Left lung (tissue), 10 donors: ENCODE measurements around the gene PDLIM5. TPM values are rescaled to one million over a fixed set of nuclear protein-coding genes. Genes with fewer than 3 reads are reported as not detected.

Experiments
- ATAC-seq: fragments of 200-7000 bp; cut with Tn5 transposase; one replicate; pipeline ENCODE4 v1.9.1; 2020; ENCODE audit warnings: moderate library complexity
- DNase-seq, 4 donors: peaks; one replicate each; pipeline ENCODE4 v3.0.0-alpha.2; 2013 to 2020
- H3K27ac ChIP-seq, 2 donors: fragments of 200-600 bp; sonication (generic) in 1 of 2; one replicate each; pipeline versions ENCODE4 v1.5.0 to v1.8.0; 2020 to 2021
- H3K27me3 ChIP-seq, 2 donors: fragments of 200-600 bp; sonication (generic) in 1 of 2; one replicate each; pipeline versions ENCODE4 v1.5.0 to v1.8.0; 2020 to 2021
- H3K36me3 ChIP-seq, 2 donors: fragments of 200-600 bp; sonication (generic) in 1 of 2; one replicate each; pipeline versions ENCODE4 v1.5.0 to v1.8.0; 2020 to 2021
- H3K4me1 ChIP-seq, 2 donors: fragments of 200-600 bp; one replicate each; pipeline ENCODE4 v1.8.0; 2021
- H3K4me3 ChIP-seq, 2 donors: fragments of 200-600 bp; sonication (generic) in 1 of 2; one replicate each; pipeline versions ENCODE4 v1.5.0 to v1.8.0; 2020 to 2021; ENCODE audit warnings: mild to moderate bottlenecking in 1 of 2
- H3K9me3 ChIP-seq, 2 donors: fragments of 200-600 bp; sonication (generic) in 1 of 2; one replicate each; pipeline versions ENCODE4 v1.5.0 to v1.8.0; 2020 to 2021
- intact Hi-C, 2 donors: fragments of 100-400 bp; cut with DNase I; formaldehyde crosslinking; loops; one replicate each; pipeline versions ENCODE4 v1.11.2 to v1.14.2; 2022
- polyA plus RNA-seq, 6 donors: library from polyadenylated mRNA; unstranded; fragments of 120-200 nt; gene quantifications; one replicate each; pipeline ENCODE4 v1.2.1, GENCODE V29; 2013; ENCODE audit not compliant: insufficient read length in 6 of 6
- total RNA-seq, 2 donors: library from RNA; stranded (reverse); fragmentation: NEBNext Ultra II Directional; extraction: Animal tissue kit (Norgen Biotek cat#: 25700); gene quantifications; one replicate each; pipeline ENCODE4 v1.2.1, GENCODE V29; 2021
- TF ChIP-seq, protein P1 (sequence below), 2 donors: fragments of 200-600 bp; sonication (generic) in 1 of 2; IDR thresholded peaks; one replicate each; pipeline versions ENCODE4 v1.5.0 to v1.8.0; 2021; ENCODE audit warnings: antibody characterized with exemption in 2 of 2
- donor health status: DM: no; HTN: yes; CAD: no.
- donor health status: DM: no; HTN: no; CAD: no.

PDLIM5 gene
- total and polyA plus RNA-seq, 8 donors, result 18.3 to 105 (median 20.3) TPM

- DNase-seq (peak in 1 of 4 donors; percentile 41), ATAC-seq (no peak)
- H3K4me3 ChIP-seq, result no peak overlapping the region
- no peaks in the 10 kb centered on the region for H3K27me3 ChIP-seq
- no peaks in the 10 kb centered on the region for H3K9me3 ChIP-seq
- peaks cover 4% of the 10 kb centered on the region in 2 donors for H3K4me1 ChIP-seq
- TF ChIP-seq, protein P1, sequence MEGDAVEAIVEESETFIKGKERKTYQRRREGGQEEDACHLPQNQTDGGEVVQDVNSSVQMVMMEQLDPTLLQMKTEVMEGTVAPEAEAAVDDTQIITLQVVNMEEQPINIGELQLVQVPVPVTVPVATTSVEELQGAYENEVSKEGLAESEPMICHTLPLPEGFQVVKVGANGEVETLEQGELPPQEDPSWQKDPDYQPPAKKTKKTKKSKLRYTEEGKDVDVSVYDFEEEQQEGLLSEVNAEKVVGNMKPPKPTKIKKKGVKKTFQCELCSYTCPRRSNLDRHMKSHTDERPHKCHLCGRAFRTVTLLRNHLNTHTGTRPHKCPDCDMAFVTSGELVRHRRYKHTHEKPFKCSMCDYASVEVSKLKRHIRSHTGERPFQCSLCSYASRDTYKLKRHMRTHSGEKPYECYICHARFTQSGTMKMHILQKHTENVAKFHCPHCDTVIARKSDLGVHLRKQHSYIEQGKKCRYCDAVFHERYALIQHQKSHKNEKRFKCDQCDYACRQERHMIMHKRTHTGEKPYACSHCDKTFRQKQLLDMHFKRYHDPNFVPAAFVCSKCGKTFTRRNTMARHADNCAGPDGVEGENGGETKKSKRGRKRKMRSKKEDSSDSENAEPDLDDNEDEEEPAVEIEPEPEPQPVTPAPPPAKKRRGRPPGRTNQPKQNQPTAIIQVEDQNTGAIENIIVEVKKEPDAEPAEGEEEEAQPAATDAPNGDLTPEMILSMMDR (IDR thresholded peaks at IDR 0.05), result no peak
- intact Hi-C loops, result no loop called here
- H3K36me3 ChIP-seq, result peaks cover 0 to 11% of the 10 kb centered on the region in 2 donors
- no peak overlapping the region for H3K27ac ChIP-seq
Observed at GRCh38 chr4:94574050-94574449, 122.3 kb downstream of the PDLIM5 start.

- intact Hi-C loops, result no loop called here
- H3K9me3 ChIP-seq, result no peaks in the 10 kb centered on the region
- no peak for DNase-seq
Observed at GRCh38 chr4:94574616-94575015, 122.9 kb downstream of the PDLIM5 start.

DNA sequence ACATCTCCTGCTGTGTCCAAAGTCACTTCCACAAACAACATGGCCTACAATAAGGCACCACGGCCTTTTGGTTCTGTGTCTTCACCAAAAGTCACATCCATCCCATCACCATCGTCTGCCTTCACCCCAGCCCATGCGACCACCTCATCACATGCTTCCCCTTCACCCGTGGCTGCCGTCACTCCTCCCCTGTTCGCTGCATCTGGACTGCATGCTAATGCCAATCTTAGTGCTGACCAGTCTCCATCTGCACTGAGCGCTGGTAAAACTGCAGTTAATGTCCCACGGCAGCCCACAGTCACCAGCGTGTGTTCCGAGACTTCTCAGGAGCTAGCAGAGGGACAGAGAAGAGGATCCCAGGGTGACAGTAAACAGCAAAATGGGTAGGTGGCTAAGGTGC lies 123.9 kb downstream of the PDLIM5 start:
- TF ChIP-seq, protein P1 (IDR thresholded peaks at IDR 0.05), result no peak
- DNase-seq (peak in 1 of 4 donors; percentile 27), ATAC-seq (no peak)
- no peak overlapping the region for H3K4me3 ChIP-seq
- H3K9me3 ChIP-seq, result no peaks in the 10 kb centered on the region
- no peaks in the 10 kb centered on the region for H3K27me3 ChIP-seq
- peaks cover 0 to 11% of the 10 kb centered on the region in 2 donors for H3K36me3 ChIP-seq
- no peak overlapping the region for H3K27ac ChIP-seq
- intact Hi-C loops, result no loop called here
- peaks cover 4% of the 10 kb centered on the region in 2 donors for H3K4me1 ChIP-seq

More at GRCh38 chr4:94574616-94575015, 122.9 kb downstream of the PDLIM5 start:
- no peak overlapping the region for H3K4me3 ChIP-seq
- TF ChIP-seq, protein P1 (IDR thresholded peaks at IDR 0.05), result no peak
- peaks cover 4% of the 10 kb centered on the region in 2 donors for H3K4me1 ChIP-seq
- no peaks in the 10 kb centered on the region for H3K27me3 ChIP-seq
- no peak overlapping the region for H3K27ac ChIP-seq
- ATAC-seq, result no peak
- H3K36me3 ChIP-seq, result peaks cover 0 to 11% of the 10 kb centered on the region in 2 donors

GRCh38 chr4:94576210-94576609 lies 124.5 kb downstream of the PDLIM5 start:
- H3K9me3 ChIP-seq, result no peaks in the 10 kb centered on the region
- DNase-seq (no peak), ATAC-seq (no peak)
- intact Hi-C loops, result no loop called here
- no peak overlapping the region for H3K4me3 ChIP-seq
- peaks cover 0 to 11% of the 10 kb centered on the region in 2 donors for H3K36me3 ChIP-seq
- H3K27me3 ChIP-seq, result no peaks in the 10 kb centered on the region
- H3K4me1 ChIP-seq, result peaks cover 4% of the 10 kb centered on the region in 2 donors
- no peak overlapping the region for H3K27ac ChIP-seq
- TF ChIP-seq, protein P1 (IDR thresholded peaks at IDR 0.05), result no peak

DNA sequence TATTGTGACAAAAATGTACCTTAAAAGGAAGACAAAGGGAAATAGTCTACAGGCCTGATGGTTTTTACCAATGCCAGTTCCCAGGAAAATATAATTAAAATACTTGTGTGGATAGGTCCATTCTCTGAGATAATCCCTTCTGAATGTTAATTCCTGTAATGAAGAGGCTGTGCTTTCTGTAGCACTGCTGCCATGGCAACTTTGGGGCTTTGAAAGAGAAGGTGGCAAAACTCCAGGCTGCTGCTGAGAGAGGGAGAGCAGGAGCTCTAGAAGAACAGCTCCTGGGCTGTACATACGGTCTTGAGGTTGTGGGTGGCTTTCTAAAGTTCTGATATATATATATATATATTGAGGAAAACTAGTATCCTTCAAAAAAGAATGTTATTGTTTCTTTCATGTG lies 125.4 kb downstream of the PDLIM5 start:
- H3K4me3 ChIP-seq, result no peak overlapping the region
- TF ChIP-seq, protein P1 (IDR thresholded peaks at IDR 0.05), result no peak
- intact Hi-C loops, result no loop called here
- ATAC-seq, result peak; percentile 76
- no peaks in the 10 kb centered on the region for H3K9me3 ChIP-seq
- peak in 2 of 4 donors; percentile 29 to 57 for DNase-seq
- H3K36me3 ChIP-seq, result peaks cover 0 to 11% of the 10 kb centered on the region in 2 donors
- H3K27me3 ChIP-seq, result no peaks in the 10 kb centered on the region
- peaks cover 4% of the 10 kb centered on the region in 2 donors for H3K4me1 ChIP-seq
- H3K27ac ChIP-seq, result no peak overlapping the region
